Hepatocyte (in vitro differentiated cells): ENCODE data around the gene CD3G.

Experiments used
- EZH2phosphoT487 ChIP-seq: fragments of 200-600 bp; sonication (generic); IDR thresholded peaks from one replicate; pipeline ENCODE4 v1.6.1; 2018; ENCODE audit warnings: antibody characterized with exemption, mild to moderate bottlenecking, low read depth, moderate library complexity; ENCODE audit not compliant: unreplicated experiment, severe bottlenecking
- TF ChIP-seq, protein P1 (sequence below): fragments of 200-600 bp; sonication (generic); IDR thresholded peaks from 2 replicates; pipeline ENCODE4 v1.5.1; 2016; ENCODE audit warnings: antibody characterized with exemption, mild to moderate bottlenecking; ENCODE audit not compliant: poor library complexity

DNA sequence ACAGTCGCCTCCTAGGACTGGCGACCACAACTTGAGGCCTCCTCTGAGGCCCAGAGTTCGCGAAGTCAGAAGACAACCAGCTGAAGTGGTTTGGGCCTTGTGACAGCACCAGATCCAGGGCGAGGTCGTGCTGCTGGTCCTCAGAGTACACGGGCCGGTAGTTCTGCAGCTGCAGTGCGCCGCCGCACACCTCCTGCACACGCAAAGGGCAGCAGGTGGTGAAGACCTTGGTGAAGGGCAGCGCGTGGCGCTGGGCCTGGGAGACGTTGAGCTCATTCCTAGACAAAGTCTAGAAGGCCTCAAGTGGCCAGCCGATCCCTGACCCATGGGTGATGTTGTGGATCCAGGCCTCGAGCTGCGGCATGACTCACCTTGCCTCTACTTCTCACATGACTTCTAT is 21.4 kb upstream of the CD3G start:
- TF ChIP-seq, protein P1, sequence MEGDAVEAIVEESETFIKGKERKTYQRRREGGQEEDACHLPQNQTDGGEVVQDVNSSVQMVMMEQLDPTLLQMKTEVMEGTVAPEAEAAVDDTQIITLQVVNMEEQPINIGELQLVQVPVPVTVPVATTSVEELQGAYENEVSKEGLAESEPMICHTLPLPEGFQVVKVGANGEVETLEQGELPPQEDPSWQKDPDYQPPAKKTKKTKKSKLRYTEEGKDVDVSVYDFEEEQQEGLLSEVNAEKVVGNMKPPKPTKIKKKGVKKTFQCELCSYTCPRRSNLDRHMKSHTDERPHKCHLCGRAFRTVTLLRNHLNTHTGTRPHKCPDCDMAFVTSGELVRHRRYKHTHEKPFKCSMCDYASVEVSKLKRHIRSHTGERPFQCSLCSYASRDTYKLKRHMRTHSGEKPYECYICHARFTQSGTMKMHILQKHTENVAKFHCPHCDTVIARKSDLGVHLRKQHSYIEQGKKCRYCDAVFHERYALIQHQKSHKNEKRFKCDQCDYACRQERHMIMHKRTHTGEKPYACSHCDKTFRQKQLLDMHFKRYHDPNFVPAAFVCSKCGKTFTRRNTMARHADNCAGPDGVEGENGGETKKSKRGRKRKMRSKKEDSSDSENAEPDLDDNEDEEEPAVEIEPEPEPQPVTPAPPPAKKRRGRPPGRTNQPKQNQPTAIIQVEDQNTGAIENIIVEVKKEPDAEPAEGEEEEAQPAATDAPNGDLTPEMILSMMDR = no peak
- no peak for TF ChIP-seq EZH2phosphoT487
